K562 (cell line): ENCODE data around the gene NDUFB10. TPM values are rescaled to one million over a fixed set of nuclear protein-coding genes. Genes with fewer than 3 reads are reported as not detected.
A peak's percentile ranks its signal among the peaks of the same experiment; 100 is the strongest.

Experiments
- CCNT2 ChIP-seq: IDR thresholded peaks from 2 replicates; pipeline ENCODE4 v1.6.1; 2011; ENCODE audit warnings: borderline replicate concordance, low read depth, mild to moderate bottlenecking, moderate library complexity, mixed read lengths, low read length; ENCODE audit not compliant: insufficient read length; ENCODE audit errors: extremely low read depth
- FOXP1 ChIP-seq: sonication (generic); formaldehyde crosslinking; IDR thresholded peaks from 2 replicates; pipeline ENCODE4 v1.8.0; 2022; ENCODE audit warnings: mild to moderate bottlenecking, missing genetic modification reagents
- HMG20B ChIP-seq: fragments of 250-450 bp; sonication (Bioruptor Pico); IDR thresholded peaks from 2 replicates; pipeline ENCODE4 v1.5.0; 2021; ENCODE audit warnings: mild to moderate bottlenecking
- PRPF4 ChIP-seq: fragments of 200-400 bp; formaldehyde crosslinking; IDR thresholded peaks from one replicate; pipeline ENCODE4 v1.6.1; 2017; ENCODE audit warnings: low read length, low read depth, mild to moderate bottlenecking; ENCODE audit not compliant: insufficient read depth, poor library complexity, severe bottlenecking
- RCOR1 ChIP-seq, 2 experiments: IDR thresholded peaks; 2 replicates each; pipeline ENCODE4 v1.6.1; 2012; ENCODE audit warnings: low read depth in 2 of 2, low read length in 2 of 2, borderline replicate concordance in 1 of 2, improper control_type of control experiment in 1 of 2
- SP2 ChIP-seq: IDR thresholded peaks from 2 replicates; pipeline ENCODE4 v1.6.1; 2011; ENCODE audit warnings: mild to moderate bottlenecking, low read depth, low read length, moderate library complexity; ENCODE audit not compliant: poor library complexity, severe bottlenecking; ENCODE audit errors: extremely low read depth
- TAF7 ChIP-seq: fragments of 450-650 bp; IDR thresholded peaks from 2 replicates; pipeline ENCODE4 v1.6.1; 2016; ENCODE audit warnings: missing genetic modification characterization, missing compliant biosample characterization
- TRIM28 ChIP-seq: fragments of 450-650 bp; IDR thresholded peaks from 2 replicates; pipeline ENCODE4 v1.6.1; 2017
- ZBED1 ChIP-seq: IDR thresholded peaks from 2 replicates; pipeline ENCODE4 v1.6.1; 2014
- ZC3H8 ChIP-seq: fragments of 450-650 bp; IDR thresholded peaks from 2 replicates; pipeline ENCODE4 v1.6.1; 2017
- ZFP91 ChIP-seq: sonication (generic); formaldehyde crosslinking; IDR thresholded peaks from 2 replicates; pipeline ENCODE4 v1.8.0; 2022; ENCODE audit warnings: mild to moderate bottlenecking, missing genetic modification reagents
- ZHX1 ChIP-seq: fragments of 150-350 bp; conservative IDR thresholded peaks from 2 replicates; pipeline ENCODE4 v1.6.1; 2014; ENCODE audit warnings: low read length
- ZNF232 ChIP-seq: sonication (generic); formaldehyde crosslinking; IDR thresholded peaks from 2 replicates; pipeline ENCODE4 v1.8.0; 2022; ENCODE audit warnings: mild to moderate bottlenecking, missing genetic modification reagents
- ZNF511 ChIP-seq: sonication (generic); formaldehyde crosslinking; IDR thresholded peaks from 2 replicates; pipeline ENCODE4 v1.8.0; 2022; ENCODE audit warnings: mild to moderate bottlenecking, missing genetic modification reagents
- ZNF609 ChIP-seq: sonication (generic); formaldehyde crosslinking; IDR thresholded peaks from 2 replicates; pipeline ENCODE4 v1.8.1; 2023; ENCODE audit warnings: missing genetic modification reagents, mild to moderate bottlenecking, borderline replicate concordance
- polyA plus RNA-seq, 8 experiments: library from polyadenylated mRNA; depleted of rRNA in 4 of 8; stranded (reverse) in 5 of 8; unstranded in 3 of 8; fragments of >200 nt; fragmentation: Nextera tagmentation in 2 of 8; fragmentation: Illumina TruSeq in 1 of 8; extraction: Ambion mirVana in 2 of 8; extraction: Trizol in 1 of 8; gene quantifications; 2 replicates each; pipeline versions ENCODE4 v1.2.1 to v1.2.3, GENCODE V29; 2011 to 2014; ENCODE audit warnings: inconsistent platforms in 1 of 8, missing spikeins in 1 of 8
- total RNA-seq, 7 experiments: library from RNA; depleted of rRNA in 6 of 7; stranded (reverse); fragments of >200 nt in 6 of 7; fragmentation: Illumina TruSeq in 2 of 7; extraction: Trizol in 2 of 7; gene quantifications; 2 replicates each; pipeline versions ENCODE4 v1.2.1 to v1.2.3, GENCODE V29; 2011 to 2021; ENCODE audit warnings: low replicate concordance in 1 of 7

NDUFB10 gene
- total and polyA plus RNA-seq, 9 of the 15 experiments (the other 6 are each of a cell fraction or from before 2014, with no cell fraction given) = 69.3 to 527 (median 161) TPM

- TF ChIP-seq HMG20B (CRISPR knock-in tag) (no peak), ZNF511 (CRISPR knock-in tag) (peak; percentile 82), ZBED1 (no peak), TAF7 (no peak), ZFP91 (CRISPR knock-in tag) (peak; percentile 55; the same call in 1 of the 2 replicates), ZNF609 (CRISPR knock-in tag) (no peak), PRPF4 (no peak), TRIM28 (no peak), ZHX1 (no peak), ZC3H8 (no peak), SP2 (no peak), ZNF232 (CRISPR knock-in tag) (no peak), CCNT2 (peak; percentile 66), FOXP1 (no peak), RCOR1 (IDR thresholded peaks at IDR 0.05; ENCODE audit: borderline replicate concordance in 1 of 2, low read depth in 2 of 2, low read length in 2 of 2) (no peak)
Measured at GRCh38 chr16:1991948-1992703, 32.8 kb downstream of the NDUFB10 start (continued).
